ENCODE measurements around the gene SLC25A52. TPM values are rescaled to one million over a fixed set of nuclear protein-coding genes. Genes with fewer than 3 reads are reported as not detected.
"Not testable (repeated sequence)": the region's sequence is repeated elsewhere in the genome, so short reads cannot be mapped to it uniquely, and the experiment has no call there.

SLC25A52 gene
- total RNA-seq, 4 donors from 2014 or later, result 0.83 TPM; not detected in 3

GRCh38 chr18:31744321-31745067 lies 16.2 kb downstream of the SLC25A52 start:
- no peak for DNase-seq (ENCODE audit: extremely low spot score)
- H3K36me3 ChIP-seq, result no peaks in the 10 kb centered on the region
- H3K9me3 ChIP-seq, result no peaks in the 10 kb centered on the region
- intact Hi-C loops (cut with DNase I), result loop anchor here (5.0 kb wide), 1 partner anchor 233 kb away; no protein-coding TSS in a partner anchor
- H3K27me3 ChIP-seq, result no peaks in the 10 kb centered on the region
- TF ChIP-seq EP300 (IDR thresholded peaks at IDR 0.05), result no peak
- TF ChIP-seq CTCF (IDR thresholded peaks at IDR 0.05), result no peak
- TF ChIP-seq POLR2AphosphoS5 (IDR thresholded peaks at IDR 0.05), result no peak
- no peak for TF ChIP-seq POLR2A (IDR thresholded peaks at IDR 0.05; ENCODE audit: low read depth)
- H3K4me1 ChIP-seq, result no peaks in the 10 kb centered on the region
- WGBS, result 88% methylated on average over 15 of the region's 15 CpGs
- no peak overlapping the region for H3K4me3 ChIP-seq
- no peak overlapping the region for H3K27ac ChIP-seq (replicated peaks in 1 of 4)

- H3K27ac ChIP-seq (replicated peaks in 1 of 4); H3K27me3 ChIP-seq; H3K4me1 ChIP-seq; H3K4me3 ChIP-seq; H3K9me3 ChIP-seq; DNase-seq (ENCODE audit: extremely low spot score); H3K36me3 ChIP-seq: not testable (repeated sequence)
- intact Hi-C loops (cut with DNase I), result loop anchor here (5.0 kb wide), 1 partner anchor 234 kb away; no protein-coding TSS in a partner anchor
- 85% methylated on average over 5 of the region's 5 CpGs for WGBS
These were observed 17.1 kb downstream of the SLC25A52 start for GRCh38 chr18:31743600-31743999.

- H3K4me3 ChIP-seq, result no peak overlapping the region
- 60% methylated on average over 4 of the region's 4 CpGs for WGBS
- DNase-seq (ENCODE audit: extremely low spot score), result no peak
- no peaks in the 10 kb centered on the region for H3K4me1 ChIP-seq
- no peaks in the 10 kb centered on the region for H3K36me3 ChIP-seq
- TF ChIP-seq POLR2A (IDR thresholded peaks at IDR 0.05; ENCODE audit: low read depth), result no peak
- TF ChIP-seq EP300 (IDR thresholded peaks at IDR 0.05), result no peak
- TF ChIP-seq CTCF (IDR thresholded peaks at IDR 0.05), result peak; percentile 73 to 90 (median 86)
- TF ChIP-seq POLR2AphosphoS5 (IDR thresholded peaks at IDR 0.05), result no peak
- H3K27me3 ChIP-seq, result no peaks in the 10 kb centered on the region
- intact Hi-C loops (cut with DNase I), result loop anchor here (5.0 kb wide), 1 partner anchor 236 kb away; no protein-coding TSS in a partner anchor
- no peak overlapping the region for H3K27ac ChIP-seq (replicated peaks in 1 of 4)
- no peaks in the 10 kb centered on the region for H3K9me3 ChIP-seq
These were observed 19.5 kb downstream of the SLC25A52 start for GRCh38 chr18:31741097-31741735.

GRCh38 chr18:31740180-31740579 lies 20.5 kb downstream of the SLC25A52 start:
- Histone ChIP-seq H3K36me3 (no peaks in the 10 kb centered on the region), H3K4me1 (no peaks in the 10 kb centered on the region), H3K27ac (replicated peaks in 1 of 4) (no peak overlapping the region), H3K9me3 (no peaks in the 10 kb centered on the region), H3K27me3 (no peaks in the 10 kb centered on the region), H3K4me3 (no peak overlapping the region)
- no peak for TF ChIP-seq EP300 (IDR thresholded peaks at IDR 0.05)
- no peak for TF ChIP-seq POLR2AphosphoS5 (IDR thresholded peaks at IDR 0.05)
- TF ChIP-seq POLR2A (IDR thresholded peaks at IDR 0.05; ENCODE audit: low read depth), result no peak
- TF ChIP-seq CTCF (IDR thresholded peaks at IDR 0.05), result no peak
- WGBS, result 87% methylated on average over 9 of the region's 9 CpGs
- DNase-seq (ENCODE audit: extremely low spot score), result no peak
- intact Hi-C loops (cut with DNase I), result loop anchor here (5.0 kb wide), 1 partner anchor 237 kb away; no protein-coding TSS in a partner anchor

- Histone ChIP-seq H3K4me3 (no peak overlapping the region), H3K36me3 (no peaks in the 10 kb centered on the region), H3K4me1 (no peaks in the 10 kb centered on the region), H3K9me3 (no peaks in the 10 kb centered on the region), H3K27ac (replicated peaks in 1 of 4) (no peak overlapping the region), H3K27me3 (no peaks in the 10 kb centered on the region)
- no peak for DNase-seq (ENCODE audit: extremely low spot score)
- TF ChIP-seq POLR2A (IDR thresholded peaks at IDR 0.05; ENCODE audit: low read depth) (no peak), EP300 (IDR thresholded peaks at IDR 0.05) (no peak), POLR2AphosphoS5 (IDR thresholded peaks at IDR 0.05) (no peak), CTCF (IDR thresholded peaks at IDR 0.05) (no peak)
- 88% methylated on average over 3 of the region's 3 CpGs for WGBS
- intact Hi-C loops (cut with DNase I), result loop anchor here (5.0 kb wide), 1 partner anchor 238 kb away; no protein-coding TSS in a partner anchor
These were observed 21.0 kb downstream of the SLC25A52 start for GRCh38 chr18:31739651-31740050.

Measured in esophagus muscularis mucosa (tissue), 4 donors.